Measurements from ENCODE around the gene PHF1. TPM values are rescaled to one million over a fixed set of nuclear protein-coding genes. Genes with fewer than 3 reads are reported as not detected.
"Not testable (repeated sequence)": the region's sequence is repeated elsewhere in the genome, so short reads cannot be mapped to it uniquely, and the experiment has no call there.

The PHF1 gene
- 10 to 100 TPM in 1 of 2 donors, 1 to 10 TPM in 1; 7.2 to 13.5 TPM for total RNA-seq
- polyA plus RNA-seq: 10 to 100 TPM in 1 of 2 donors, 1 to 10 TPM in 1; 9.9 to 13.1 TPM

- H3K27ac ChIP-seq (ENCODE audit: low read depth in 1 of 2, low read length in 2 of 2): peak within 1 kb of the TSS; percentile 82 to 94
- no peaks in the 10 kb centered on the region for H3K27me3 ChIP-seq (ENCODE audit: control insufficient read depth in 4 of 4, insufficient read depth in 4 of 4, low read length in 3 of 4)
- H3K4me3 ChIP-seq (ENCODE audit: low read depth in 1 of 3, low read length in 3 of 3): peak within 1 kb of the TSS; percentile 60 to 97 (median 64)
- peaks cover 8 to 31% (median 19%) of the 10 kb centered on the region in 4 donors for H3K36me3 ChIP-seq (ENCODE audit: control insufficient read depth in 4 of 4, insufficient read depth in 3 of 4, low read depth in 1 of 4, low read length in 3 of 4)
- H3K9me3 ChIP-seq (ENCODE audit: control insufficient read depth in 4 of 4, low read length in 3 of 4): no peaks in the 10 kb centered on the region
- peak within 1 kb of the TSS; percentile 75 for H3K9ac ChIP-seq (ENCODE audit: low read depth in 1 of 2, low read length in 2 of 2)
- TF ChIP-seq REST (IDR thresholded peaks at IDR 0.05): no peak
- TF ChIP-seq EGR1 (IDR thresholded peaks at IDR 0.05; ENCODE audit: low read depth in 2 of 2): no peak
- no peak for TF ChIP-seq ZBTB33 (IDR thresholded peaks at IDR 0.05)
- no peak for TF ChIP-seq TAF1 (conservative IDR thresholded peaks at IDR 0.05)
- no peak for TF ChIP-seq HNF4A (conservative IDR thresholded peaks at IDR 0.05)
- peaks cover 5 to 22% (median 15%) of the 10 kb centered on the region in 4 donors for H3K4me1 ChIP-seq (ENCODE audit: control insufficient read depth in 4 of 4, insufficient read depth in 4 of 4, low read length in 3 of 4)
- DNase-seq (ENCODE audit: low spot score): no peak
- under 1% methylated on average over 62 of the region's 67 CpGs for WGBS
Observed at GRCh38 chr6:33410711-33411631, at the start of gene PHF1. Gene PHF1, plus strand, starts transcription at chr6:33411014. Its CDS starts 1,250 bp downstream, at chr6:33412264.

- not testable (repeated sequence) for H3K27ac ChIP-seq (ENCODE audit: low read depth in 1 of 2, low read length in 2 of 2); H3K36me3 ChIP-seq (ENCODE audit: control insufficient read depth in 4 of 4, insufficient read depth in 3 of 4, low read depth in 1 of 4, low read length in 3 of 4); H3K4me3 ChIP-seq (ENCODE audit: low read depth in 1 of 3, low read length in 3 of 3); H3K9ac ChIP-seq (ENCODE audit: low read depth in 1 of 2, low read length in 2 of 2); DNase-seq (ENCODE audit: low spot score); H3K4me1 ChIP-seq (ENCODE audit: control insufficient read depth in 4 of 4, insufficient read depth in 4 of 4, low read length in 3 of 4); H3K27me3 ChIP-seq (ENCODE audit: control insufficient read depth in 4 of 4, insufficient read depth in 4 of 4, low read length in 3 of 4); H3K9me3 ChIP-seq (ENCODE audit: control insufficient read depth in 4 of 4, low read length in 3 of 4)
- WGBS: 90% methylated on average over 12 of the region's 12 CpGs
Observed at GRCh38 chr6:33363486-33363885, 47.3 kb upstream of the PHF1 start.

GRCh38 chr6:33364475-33365205 is 46.2 kb upstream of the PHF1 start:
- DNase-seq (ENCODE audit: low spot score); H3K4me1 ChIP-seq (ENCODE audit: control insufficient read depth in 4 of 4, insufficient read depth in 4 of 4, low read length in 3 of 4); H3K27ac ChIP-seq (ENCODE audit: low read depth in 1 of 2, low read length in 2 of 2); H3K27me3 ChIP-seq (ENCODE audit: control insufficient read depth in 4 of 4, insufficient read depth in 4 of 4, low read length in 3 of 4); H3K9me3 ChIP-seq (ENCODE audit: control insufficient read depth in 4 of 4, low read length in 3 of 4); H3K9ac ChIP-seq (ENCODE audit: low read depth in 1 of 2, low read length in 2 of 2); H3K4me3 ChIP-seq (ENCODE audit: low read depth in 1 of 3, low read length in 3 of 3); H3K36me3 ChIP-seq (ENCODE audit: control insufficient read depth in 4 of 4, insufficient read depth in 3 of 4, low read depth in 1 of 4, low read length in 3 of 4): not testable (repeated sequence)
- WGBS: 50% methylated on average over 7 of the region's 8 CpGs

- H3K9me3 ChIP-seq (ENCODE audit: control insufficient read depth in 4 of 4, low read length in 3 of 4); H3K36me3 ChIP-seq (ENCODE audit: control insufficient read depth in 4 of 4, insufficient read depth in 3 of 4, low read depth in 1 of 4, low read length in 3 of 4); H3K27me3 ChIP-seq (ENCODE audit: control insufficient read depth in 4 of 4, insufficient read depth in 4 of 4, low read length in 3 of 4); H3K27ac ChIP-seq (ENCODE audit: low read depth in 1 of 2, low read length in 2 of 2); DNase-seq (ENCODE audit: low spot score); H3K4me3 ChIP-seq (ENCODE audit: low read depth in 1 of 3, low read length in 3 of 3); H3K4me1 ChIP-seq (ENCODE audit: control insufficient read depth in 4 of 4, insufficient read depth in 4 of 4, low read length in 3 of 4); H3K9ac ChIP-seq (ENCODE audit: low read depth in 1 of 2, low read length in 2 of 2): not testable (repeated sequence)
- 86% methylated on average over 10 of the region's 10 CpGs for whole genome bisulfite sequencing
Observed at GRCh38 chr6:33365206-33365971, 45.4 kb upstream of the PHF1 start.

Data from liver (tissue), 9 donors.